Rectal smooth muscle tissue (tissue), 1 donor: ENCODE results near the gene KPNA1.

Source experiments
- H3K27ac ChIP-seq: one replicate; pipeline ENCODE4 v1.7.0; 2013; ENCODE audit warnings: low read depth, low read length, inconsistent platforms
- H3K27me3 ChIP-seq: one replicate; pipeline ENCODE4 v1.7.0; 2013; ENCODE audit warnings: low read length; ENCODE audit not compliant: control insufficient read depth, insufficient read depth
- H3K36me3 ChIP-seq: one replicate; pipeline ENCODE4 v1.7.0; 2013; ENCODE audit warnings: low read length; ENCODE audit not compliant: control insufficient read depth, insufficient read depth
- H3K4me1 ChIP-seq: one replicate; pipeline ENCODE4 v1.7.0; 2013; ENCODE audit warnings: low read length; ENCODE audit not compliant: control insufficient read depth, insufficient read depth
- H3K4me3 ChIP-seq: one replicate; pipeline ENCODE4 v1.7.0; 2013; ENCODE audit warnings: low read length
- H3K9ac ChIP-seq: one replicate; pipeline ENCODE4 v1.7.0; 2013; ENCODE audit warnings: low read length

The KPNA1 gene

GRCh38 chr3:122398920-122399319 lies 115.8 kb downstream of the KPNA1 start:
- Histone ChIP-seq H3K4me3 (no peak overlapping the region), H3K36me3 (peaks cover 14% of the 10 kb centered on the region), H3K27ac (no peak overlapping the region), H3K4me1 (no peaks in the 10 kb centered on the region), H3K27me3 (no peaks in the 10 kb centered on the region), H3K9ac (no peak overlapping the region)

- peaks cover 5% of the 10 kb centered on the region for H3K4me1 ChIP-seq
- H3K9ac ChIP-seq, result no peak overlapping the region
- H3K27ac ChIP-seq, result no peak overlapping the region
- no peak overlapping the region for H3K4me3 ChIP-seq
- H3K36me3 ChIP-seq, result peaks cover 3% of the 10 kb centered on the region
- H3K27me3 ChIP-seq, result no peaks in the 10 kb centered on the region
Observed at GRCh38 chr3:122397201-122397600, 117.5 kb downstream of the KPNA1 start.

- no peak overlapping the region for H3K9ac ChIP-seq
- H3K27me3 ChIP-seq, result no peaks in the 10 kb centered on the region
- H3K4me3 ChIP-seq, result no peak overlapping the region
- no peak overlapping the region for H3K27ac ChIP-seq
- H3K4me1 ChIP-seq, result peaks cover 5% of the 10 kb centered on the region
- H3K36me3 ChIP-seq, result peaks cover 3% of the 10 kb centered on the region
Observed at GRCh38 chr3:122396511-122396910, 118.2 kb downstream of the KPNA1 start.

- no peak overlapping the region for H3K9ac ChIP-seq
- peaks cover 3% of the 10 kb centered on the region for H3K36me3 ChIP-seq
- no peak overlapping the region for H3K4me3 ChIP-seq
- H3K27ac ChIP-seq, result no peak overlapping the region
- H3K4me1 ChIP-seq, result peaks cover 5% of the 10 kb centered on the region
- no peaks in the 10 kb centered on the region for H3K27me3 ChIP-seq
Observed at GRCh38 chr3:122395582-122395981, 119.2 kb downstream of the KPNA1 start.

- Histone ChIP-seq H3K27ac (no peak overlapping the region), H3K9ac (no peak overlapping the region), H3K4me3 (no peak overlapping the region), H3K4me1 (peaks cover 5% of the 10 kb centered on the region), H3K27me3 (no peaks in the 10 kb centered on the region), H3K36me3 (peaks cover 3% of the 10 kb centered on the region)
Observed at GRCh38 chr3:122394173-122394572, 120.6 kb downstream of the KPNA1 start.

GRCh38 chr3:122392868-122393844 lies 121.6 kb downstream of the KPNA1 start:
- no peak overlapping the region for H3K27ac ChIP-seq
- no peaks in the 10 kb centered on the region for H3K27me3 ChIP-seq
- H3K4me3 ChIP-seq, result no peak overlapping the region
- peaks cover 5% of the 10 kb centered on the region for H3K4me1 ChIP-seq
- H3K9ac ChIP-seq, result no peak overlapping the region
- H3K36me3 ChIP-seq, result peaks cover 3% of the 10 kb centered on the region

GRCh38 chr3:122391681-122392446 lies 122.9 kb downstream of the KPNA1 start:
- H3K27ac ChIP-seq, result no peak overlapping the region
- no peaks in the 10 kb centered on the region for H3K27me3 ChIP-seq
- no peak overlapping the region for H3K4me3 ChIP-seq
- H3K9ac ChIP-seq, result no peak overlapping the region
- peaks cover 3% of the 10 kb centered on the region for H3K36me3 ChIP-seq
- H3K4me1 ChIP-seq, result peaks cover 5% of the 10 kb centered on the region

- Histone ChIP-seq H3K27ac (no peak overlapping the region), H3K4me1 (peaks cover 5% of the 10 kb centered on the region), H3K27me3 (no peaks in the 10 kb centered on the region), H3K9ac (no peak overlapping the region), H3K36me3 (peaks cover 3% of the 10 kb centered on the region), H3K4me3 (no peak overlapping the region)
Observed at GRCh38 chr3:122390665-122391064, 124.1 kb downstream of the KPNA1 start.

GRCh38 chr3:122389892-122390291 lies 124.8 kb downstream of the KPNA1 start:
- Histone ChIP-seq H3K9ac (no peak overlapping the region), H3K27me3 (no peaks in the 10 kb centered on the region), H3K27ac (no peak overlapping the region), H3K36me3 (peaks cover 3% of the 10 kb centered on the region), H3K4me1 (peaks cover 5% of the 10 kb centered on the region), H3K4me3 (no peak overlapping the region)

- Histone ChIP-seq H3K4me1 (peaks cover 7% of the 10 kb centered on the region), H3K9ac (no peak overlapping the region), H3K4me3 (no peak overlapping the region), H3K36me3 (peaks cover 2% of the 10 kb centered on the region), H3K27me3 (no peaks in the 10 kb centered on the region), H3K27ac (no peak overlapping the region)
Observed at GRCh38 chr3:122389197-122389596, 125.5 kb downstream of the KPNA1 start.

GRCh38 chr3:122387709-122388108 lies 127.0 kb downstream of the KPNA1 start:
- Histone ChIP-seq H3K27me3 (no peaks in the 10 kb centered on the region), H3K27ac (no peak overlapping the region), H3K9ac (no peak overlapping the region), H3K4me1 (peaks cover 3% of the 10 kb centered on the region), H3K4me3 (no peak overlapping the region), H3K36me3 (no peaks in the 10 kb centered on the region)

- Histone ChIP-seq H3K9ac (peak within 1 kb of the TSS; percentile 53), H3K27me3 (no peaks in the 10 kb centered on the region), H3K27ac (peak within 1 kb of the TSS; percentile 94), H3K36me3 (no peaks in the 10 kb centered on the region), H3K4me3 (peak within 1 kb of the TSS; percentile 95), H3K4me1 (peaks cover 8% of the 10 kb centered on the region)
Observed at GRCh38 chr3:122383771-122384697, 130.7 kb downstream of the KPNA1 start, which contains the start of gene FAM162A. Gene FAM162A (plus strand): TSS chr3:122384182. CDS start chr3:122384266, 84 bp downstream.
